Activated CD4-positive, alpha-beta T cell treated with anti-CD3 and anti-CD28 coated beads for 4 hours (primary cell): ENCODE results near the gene BAD.
"Not testable (repeated sequence)": the region's sequence is repeated elsewhere in the genome, so short reads cannot be mapped to it uniquely, and the experiment has no call there.

Experiments
- DNase-seq, 2 donors: peaks; one replicate each; pipeline ENCODE4 v3.0.0-alpha.2; 2020

The BAD gene

DNA sequence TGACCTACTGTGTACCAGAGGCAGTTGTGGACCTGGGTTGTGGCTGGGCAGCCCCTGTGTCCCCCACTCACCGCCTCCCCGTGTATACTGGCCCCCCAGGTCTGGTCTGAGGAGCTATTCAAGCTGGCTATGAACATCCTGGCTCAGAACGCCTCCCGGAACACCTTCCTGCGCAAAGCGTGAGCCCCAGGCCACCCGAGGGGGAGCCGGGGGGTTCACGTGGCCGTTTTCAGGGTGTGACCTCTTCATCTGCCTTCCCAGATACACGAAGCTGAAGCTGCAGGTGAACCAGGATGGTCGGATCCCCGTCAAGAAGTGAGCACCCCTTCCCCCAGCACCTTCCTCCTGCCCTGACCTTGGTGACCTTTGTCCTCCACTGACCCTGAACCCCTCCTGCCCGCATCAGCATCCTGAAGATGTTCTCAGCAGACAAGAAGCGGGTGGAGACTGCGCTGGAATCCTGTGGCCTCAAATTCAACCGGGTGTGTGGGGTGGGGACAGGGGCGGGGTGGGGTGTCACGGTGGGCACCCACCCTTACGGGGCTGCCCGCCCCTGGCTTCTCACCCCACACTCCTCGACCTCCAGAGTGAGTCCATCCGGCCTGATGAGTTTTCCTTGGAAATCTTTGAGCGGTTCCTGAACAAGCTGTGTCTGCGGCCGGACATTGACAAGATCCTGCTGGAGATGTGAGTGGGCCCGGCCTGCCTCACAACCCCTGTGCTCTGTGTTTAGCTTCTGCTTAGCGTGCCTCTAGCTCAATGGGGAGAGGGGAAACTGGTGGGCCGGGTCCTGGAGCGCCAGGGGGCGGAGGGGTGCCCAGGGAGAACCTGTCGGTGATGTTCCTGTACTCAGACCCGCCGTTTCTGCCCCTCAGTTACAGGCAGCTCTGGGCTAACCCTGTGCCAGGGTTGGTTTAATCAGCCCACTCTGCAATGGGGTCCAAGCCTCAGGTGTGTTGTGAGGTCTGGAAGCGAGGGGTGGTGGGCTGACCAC is 29.0 kb downstream of the BAD start:
- no peak for DNase-seq

DNA sequence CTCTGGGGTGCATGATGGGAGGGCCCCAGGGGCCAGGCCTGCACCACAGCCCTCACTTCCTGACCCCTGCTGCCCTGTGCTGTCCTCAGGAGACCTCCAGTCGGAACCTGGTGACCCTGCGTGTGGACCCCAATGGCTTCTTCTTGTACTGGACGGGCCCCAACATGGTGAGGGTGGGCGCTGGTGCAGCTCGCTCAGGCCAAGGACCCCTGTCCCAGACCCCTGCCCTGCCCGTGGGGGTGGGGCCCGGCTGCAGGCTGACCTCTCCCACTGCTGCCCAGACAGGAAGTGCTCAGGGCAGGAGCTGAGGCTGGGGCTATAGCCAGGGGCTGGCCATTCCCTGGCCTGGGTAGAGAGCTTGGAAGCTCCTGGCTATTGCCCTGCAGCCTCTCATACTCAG is 30.1 kb downstream of the BAD start:
- DNase-seq, result no peak

DNA sequence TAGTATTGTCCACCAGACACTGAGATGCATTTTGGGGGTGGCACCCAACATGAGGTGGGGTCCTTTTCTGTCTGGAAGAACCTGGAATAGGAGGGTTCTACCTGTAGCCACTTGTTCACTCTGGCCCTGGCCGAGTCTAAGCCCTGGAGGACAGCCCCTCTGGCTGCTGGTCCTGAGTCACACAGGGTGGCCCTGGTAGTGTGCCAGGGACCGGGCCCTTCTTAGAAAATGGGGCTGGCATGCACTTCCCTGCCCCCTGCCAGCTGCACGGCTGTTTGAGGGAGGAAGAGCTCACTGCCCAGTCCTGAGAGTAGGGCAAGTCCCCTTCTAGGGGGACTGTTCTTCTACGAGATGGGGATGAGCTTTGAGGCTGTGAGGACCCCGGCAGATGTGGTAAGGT is 31.0 kb downstream of the BAD start:
- DNase-seq, result no peak

DNA sequence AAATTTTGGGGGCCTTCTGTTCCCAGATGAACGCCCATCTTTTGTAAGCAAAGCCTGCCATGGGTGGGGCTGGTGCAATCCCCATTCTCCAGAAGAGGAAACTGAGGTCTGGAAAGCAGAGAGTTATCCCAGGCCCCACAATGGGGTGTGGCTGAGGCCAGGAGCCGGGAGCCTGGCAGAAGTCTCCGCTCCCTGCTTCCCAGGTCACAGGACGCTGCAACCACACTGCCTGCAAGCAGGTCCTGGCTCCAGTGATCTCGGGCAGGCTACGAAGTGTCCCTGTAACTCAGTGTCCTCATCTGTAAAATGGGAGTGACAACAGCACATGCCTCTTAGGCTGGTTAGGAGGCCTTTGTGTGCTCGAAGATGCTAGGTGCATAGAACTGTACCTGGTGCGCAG is 31.4 kb downstream of the BAD start:
- DNase-seq, result no peak

DNA sequence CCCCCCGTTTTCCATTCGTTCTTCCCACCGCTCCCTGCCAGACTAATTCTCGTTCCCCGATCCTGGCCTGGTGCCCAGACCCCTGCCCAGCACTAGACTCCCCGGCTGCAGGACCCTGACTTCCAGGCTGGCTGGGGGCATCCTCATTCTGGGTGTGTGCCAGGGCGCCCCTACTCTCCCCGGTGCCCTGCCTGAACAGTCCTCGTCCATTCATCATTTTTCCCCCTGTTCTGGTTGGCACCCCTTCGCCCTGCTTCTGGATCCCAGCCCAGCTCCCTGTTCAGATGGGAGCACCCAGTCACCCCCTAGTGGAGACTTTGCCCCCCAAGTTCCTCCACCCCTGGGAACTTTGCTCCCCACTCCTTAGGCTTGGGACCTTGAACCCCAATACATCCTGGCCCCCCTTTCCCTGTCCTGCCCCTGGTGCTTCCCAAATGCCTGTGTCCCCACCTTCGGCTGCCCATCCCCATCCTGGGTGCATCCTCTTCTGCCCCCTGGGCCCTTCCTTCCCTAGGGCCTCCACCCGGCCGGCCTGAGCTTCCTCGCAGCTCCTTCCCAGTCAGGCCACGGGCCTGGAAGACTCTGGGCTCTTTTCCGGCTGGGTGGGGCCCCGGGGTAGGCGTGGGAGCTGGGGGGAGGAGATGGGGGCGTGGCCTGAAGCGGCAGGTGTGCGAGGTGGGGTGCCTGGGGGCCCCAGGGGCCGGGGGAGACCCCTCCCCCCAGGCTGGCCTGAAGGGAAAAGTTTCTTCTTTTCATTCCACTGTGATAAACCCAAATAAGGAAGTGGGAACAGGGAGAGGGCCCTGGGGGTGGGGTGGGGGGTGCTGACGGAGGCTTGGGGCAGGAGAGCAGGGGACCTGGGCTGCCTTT is 32.2 kb downstream of the BAD start:
- no peak for DNase-seq

DNA sequence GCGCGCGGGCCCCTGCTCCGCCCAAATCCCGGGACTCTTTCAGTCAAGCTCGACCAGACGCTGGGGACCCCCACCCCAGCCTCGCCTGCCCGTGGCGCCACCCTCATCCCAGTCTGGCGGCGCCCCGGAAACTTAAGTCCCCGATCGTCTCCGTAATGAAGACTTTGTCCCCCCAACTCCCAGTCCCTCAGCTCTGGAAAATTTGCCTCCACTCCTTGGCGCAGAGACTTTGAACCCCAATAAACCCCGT is 32.8 kb downstream of the BAD start:
- no peak for DNase-seq

DNA sequence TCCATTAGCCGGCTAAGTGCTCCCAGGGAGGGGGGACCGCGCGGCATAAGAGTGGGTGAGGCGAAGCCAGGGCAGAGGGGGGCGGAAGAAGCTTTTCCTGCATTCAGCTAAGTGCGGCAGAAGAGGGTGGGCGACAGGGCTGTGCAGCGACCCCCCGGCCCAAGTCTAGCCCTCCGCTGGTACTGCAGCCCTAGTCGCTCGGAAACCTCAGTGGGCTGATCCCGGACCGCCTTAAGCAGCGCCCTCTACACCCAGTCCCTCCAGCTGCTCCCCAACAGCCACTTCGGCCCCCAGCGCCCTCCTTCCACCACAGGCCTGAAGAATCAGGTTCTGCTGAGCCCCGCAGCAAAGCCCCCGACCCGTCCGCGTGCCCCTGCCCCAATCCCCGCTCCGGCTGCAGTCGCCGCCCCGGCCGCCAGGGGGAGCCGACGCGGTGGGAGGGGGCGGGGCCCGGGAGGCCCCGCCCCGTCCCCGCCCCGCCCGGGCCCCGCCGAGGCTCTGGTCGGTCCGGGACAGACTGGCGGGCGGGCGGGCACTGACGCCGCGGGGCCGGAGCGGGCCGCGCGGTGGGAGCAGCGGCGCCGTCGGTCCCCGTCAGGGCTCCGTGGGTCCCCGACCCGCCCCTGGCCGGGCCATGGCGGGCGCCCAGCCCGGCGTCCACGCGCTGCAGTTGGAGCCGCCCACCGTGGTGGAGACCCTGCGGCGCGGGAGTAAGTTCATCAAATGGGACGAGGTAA is 33.3 kb downstream of the BAD start, which contains the start of gene PLCB3:
Gene PLCB3, plus strand, starts transcription at position 515 of the 737 bp plus-strand sequence. Its CDS starts 120 bp downstream, at position 635.
- DNase-seq, result peak; percentile 59 to 63

DNA sequence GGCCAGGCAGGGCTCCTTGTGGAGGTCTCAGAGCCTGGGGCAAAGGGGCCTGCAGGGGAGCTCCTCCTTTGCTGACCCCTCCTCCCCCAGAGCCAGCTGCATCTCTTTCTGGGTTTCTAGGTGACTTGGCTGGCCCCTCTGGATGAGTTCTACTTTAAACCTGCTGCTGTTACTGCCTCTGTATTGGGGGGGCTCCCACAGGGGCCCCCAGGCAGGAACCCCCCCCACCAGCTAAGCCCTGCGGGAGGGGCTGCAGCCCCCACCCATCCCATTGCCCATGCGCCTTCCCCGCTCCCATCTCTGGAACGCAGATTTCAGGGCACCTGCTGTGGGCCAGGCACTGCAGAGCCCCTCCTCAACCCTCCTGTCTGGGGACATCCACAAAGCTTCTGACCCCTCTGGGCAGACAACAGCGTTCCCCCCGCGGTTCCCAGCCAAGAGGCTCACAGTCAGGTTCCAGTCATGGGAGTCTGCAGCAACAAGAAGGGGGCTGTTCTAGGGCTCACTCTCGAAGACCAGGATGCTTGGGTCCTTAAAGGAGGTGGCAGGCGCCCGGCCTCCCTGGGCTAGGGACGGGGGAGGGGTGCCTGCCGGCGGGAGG is 34.0 kb downstream of the BAD start:
- no peak for DNase-seq

DNA sequence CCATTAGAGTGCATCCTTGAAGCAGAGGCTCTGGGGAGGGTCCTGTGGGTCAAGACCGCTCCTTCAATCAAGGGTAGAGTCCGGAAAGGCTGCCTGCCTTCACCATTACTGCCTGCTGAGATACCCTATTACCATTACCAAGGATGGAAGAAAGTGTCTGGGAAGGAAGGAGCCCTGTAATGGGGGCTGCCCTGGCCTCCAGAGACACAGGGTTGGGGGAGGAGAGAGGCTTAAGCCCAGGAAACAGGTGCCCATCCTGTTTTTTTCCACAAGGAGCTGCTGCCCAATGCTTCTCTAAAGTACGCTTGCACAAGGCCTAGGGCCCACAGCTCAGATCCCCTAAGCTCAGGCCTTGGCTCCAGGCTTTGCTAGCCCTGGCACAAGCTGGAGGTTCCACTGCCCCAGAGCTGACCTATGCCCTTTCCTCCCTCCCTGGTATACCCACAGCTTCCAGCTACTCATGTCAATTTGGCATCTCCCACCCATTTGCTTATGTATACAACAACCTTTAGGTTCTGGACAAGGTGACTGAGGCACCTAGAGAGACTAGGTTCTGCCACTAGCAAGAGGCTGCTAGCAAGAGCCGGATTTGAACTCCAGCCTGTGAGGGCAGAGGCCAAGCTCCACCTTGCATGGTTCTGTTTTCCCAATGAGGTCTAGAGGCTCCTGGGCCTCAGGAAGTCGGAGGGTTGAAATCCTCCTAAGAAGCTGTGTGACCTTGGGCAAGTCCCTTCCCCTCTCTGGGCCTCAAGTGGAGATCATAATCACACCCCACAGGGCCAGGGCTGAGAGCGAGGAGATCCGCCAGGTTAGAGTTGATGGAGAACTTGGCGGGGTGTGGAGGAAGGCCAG is 34.7 kb downstream of the BAD start:
- no peak for DNase-seq

DNA sequence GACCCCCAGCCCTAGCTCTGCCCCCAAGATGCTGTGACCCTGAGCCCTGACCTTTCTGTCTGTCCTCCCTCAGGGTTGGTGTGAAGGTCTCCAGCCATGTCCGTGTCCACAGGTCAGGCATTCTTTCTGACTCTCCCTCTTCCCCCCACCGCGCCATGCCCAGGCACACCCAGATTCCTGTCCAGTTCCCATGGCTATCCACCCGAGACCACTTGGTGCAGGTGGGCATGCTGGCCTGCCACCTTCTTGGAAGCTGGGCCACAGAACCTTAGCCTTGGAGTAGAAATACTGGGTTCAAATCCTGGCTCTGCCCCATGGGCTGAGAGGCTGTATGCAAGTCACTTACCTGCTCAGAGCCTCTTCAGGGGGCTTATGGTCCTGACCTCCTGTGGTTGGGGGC is 35.4 kb downstream of the BAD start:
- no peak for DNase-seq

DNA sequence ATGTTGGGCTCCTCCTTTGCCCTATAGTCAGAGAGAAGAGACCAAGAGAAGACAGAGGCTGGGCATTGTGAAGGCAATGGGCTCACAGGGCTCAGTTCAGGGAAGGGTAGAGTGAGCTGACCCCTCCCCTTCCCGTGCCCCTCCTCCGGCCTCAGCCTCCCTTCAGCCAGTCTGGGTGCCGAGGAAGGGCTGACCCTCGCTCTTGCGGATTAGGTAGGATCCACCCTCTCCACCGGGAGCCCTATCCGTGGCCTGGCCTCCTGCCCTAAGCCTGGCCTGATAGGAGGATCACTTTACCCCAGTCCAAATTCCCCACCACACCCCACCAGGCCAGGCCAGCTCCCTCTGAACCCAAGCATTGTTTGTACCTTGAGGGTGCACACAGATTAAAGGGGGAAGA is 35.9 kb downstream of the BAD start:
- DNase-seq, result no peak

DNA sequence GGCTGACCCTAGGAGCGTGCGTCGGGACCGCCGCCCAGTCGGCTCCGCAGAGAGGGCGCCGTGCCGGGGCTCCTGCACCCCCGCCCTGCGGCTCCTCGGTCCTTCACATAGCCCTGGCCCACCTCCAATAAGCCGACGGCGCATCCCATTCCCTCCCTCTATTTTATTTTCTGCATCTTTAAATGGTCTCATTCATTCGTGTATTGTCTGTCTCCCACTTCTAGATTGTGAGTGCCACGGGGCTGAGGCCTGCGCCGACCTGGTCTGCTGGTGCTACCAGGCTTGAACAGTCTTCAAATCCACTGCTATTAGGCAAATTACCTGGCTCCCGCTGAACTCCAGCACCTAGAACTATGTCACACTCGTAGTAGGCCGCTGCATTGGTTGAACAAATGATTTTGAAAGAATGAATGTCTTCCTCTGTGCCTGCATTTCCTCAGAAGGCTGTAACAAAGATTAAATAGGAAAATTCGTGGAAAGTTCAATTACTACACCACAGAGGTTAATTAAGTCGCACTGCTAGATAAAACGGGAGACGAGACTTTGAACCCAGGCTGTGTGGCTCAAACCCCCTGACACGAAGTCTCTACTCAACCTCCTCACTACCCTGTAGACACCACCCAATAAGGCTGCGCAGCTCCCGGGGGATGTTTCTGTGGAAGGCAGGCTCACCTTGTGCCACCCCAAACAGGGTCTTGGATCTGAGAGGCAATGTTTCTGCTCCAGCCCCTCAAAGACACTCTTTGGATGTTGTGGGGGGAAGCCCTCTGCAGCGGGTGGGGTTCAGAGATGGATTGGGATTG is 36.5 kb downstream of the BAD start:
- no peak for DNase-seq

DNA sequence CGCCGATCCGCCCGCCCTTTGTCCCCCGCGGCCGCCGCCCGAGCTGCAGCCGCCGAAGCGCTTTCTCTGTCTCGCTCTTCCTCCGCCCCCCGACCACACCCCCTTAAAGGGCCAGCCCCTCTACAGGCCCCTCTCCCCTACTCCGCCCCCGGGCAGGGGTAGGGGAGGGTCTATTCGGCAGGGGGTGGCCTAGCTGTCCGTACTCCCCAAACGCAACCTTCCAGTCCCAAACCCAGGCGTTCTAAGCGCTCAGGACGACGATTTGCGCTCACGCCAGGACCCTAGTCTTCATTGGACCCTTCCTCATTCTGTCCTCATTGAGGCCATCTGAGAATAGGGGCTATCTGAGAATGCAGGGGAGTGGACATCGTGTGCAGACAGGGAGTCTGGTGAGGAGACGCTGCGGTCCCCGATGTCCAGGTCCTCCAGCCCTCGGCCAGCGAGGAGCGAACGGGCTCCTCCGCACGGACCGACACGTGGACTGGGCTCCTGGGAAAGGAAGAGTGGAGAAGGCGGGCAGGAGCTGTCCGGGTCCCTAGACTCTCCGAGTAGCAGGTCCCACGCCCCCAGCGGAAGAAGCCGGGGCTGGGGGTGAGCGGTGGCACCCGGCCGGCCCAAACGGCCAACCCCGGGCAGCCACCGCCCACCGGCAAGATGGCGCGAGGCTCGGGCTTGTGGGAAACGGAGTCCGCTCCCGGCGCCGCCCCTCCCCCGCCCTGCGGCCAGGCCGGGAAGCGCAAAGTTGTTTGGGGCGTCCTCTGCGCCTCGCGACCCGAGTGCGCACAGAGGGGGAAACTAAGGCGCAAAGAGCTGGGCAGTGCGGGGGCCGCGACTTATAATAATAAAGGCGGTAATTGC is 37.4 kb downstream of the BAD start, which contains the start of gene PPP1R14B:
Gene PPP1R14B, minus strand, starts transcription at position 73 of the 858 bp plus-strand sequence. CDS start 270 bp downstream, outside the sequence.
- DNase-seq, result peak; percentile 83

DNA sequence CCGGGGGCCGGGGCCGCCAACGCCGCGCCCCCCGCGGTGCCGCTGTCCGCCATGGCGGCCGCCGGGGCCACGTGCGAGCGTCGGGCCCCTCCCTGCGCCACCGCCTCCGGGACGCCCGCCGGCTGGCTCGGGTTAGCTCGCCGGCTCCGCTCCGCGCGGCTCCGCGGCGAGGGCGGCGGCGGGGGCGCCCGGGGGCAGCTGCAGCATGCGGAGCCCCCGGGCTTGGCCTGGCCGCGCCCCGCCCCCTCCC is 37.9 kb downstream of the BAD start:
- not testable (repeated sequence) for DNase-seq

DNA sequence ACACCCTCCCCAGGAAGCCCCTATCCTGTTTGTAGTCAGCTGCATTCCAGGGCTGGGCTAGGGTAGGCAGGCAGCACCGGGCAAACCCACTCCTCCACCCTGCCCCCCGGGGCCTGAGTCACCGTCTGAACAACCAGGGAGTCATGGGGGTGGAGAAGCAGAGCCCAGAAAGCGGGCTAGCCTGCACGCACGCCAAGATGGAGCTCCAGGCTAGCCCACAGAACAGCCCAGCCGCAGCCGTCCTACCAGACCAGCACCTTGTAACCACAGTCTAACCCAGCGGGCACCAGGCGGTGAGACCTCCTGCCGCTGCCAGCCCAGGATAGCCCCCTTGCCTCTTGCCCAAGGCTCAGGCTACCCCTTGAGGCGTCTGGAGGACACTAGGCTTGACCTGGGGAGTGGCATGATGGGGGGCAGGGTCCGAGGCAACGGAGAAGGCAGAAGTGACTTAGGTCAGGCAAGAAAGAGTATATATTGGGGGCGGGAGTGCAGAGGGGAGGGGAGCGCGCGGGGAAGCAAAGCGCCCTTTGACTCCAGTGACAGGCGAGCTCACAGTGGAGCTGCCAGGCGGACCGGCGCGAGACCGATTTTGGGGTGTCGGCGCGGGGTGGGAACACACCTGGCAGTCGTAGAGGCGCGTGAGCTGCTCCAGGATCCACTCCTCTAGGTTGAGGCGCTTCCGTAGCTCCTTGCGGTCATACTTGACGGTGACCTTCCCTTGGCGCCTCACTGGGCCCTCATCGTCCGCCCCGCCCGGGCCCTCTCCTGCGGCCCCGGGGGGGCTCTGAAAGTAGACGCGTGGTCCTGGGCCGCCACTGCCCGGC is 38.5 kb downstream of the BAD start:
- peak; percentile 87 to 88 for DNase-seq

DNA sequence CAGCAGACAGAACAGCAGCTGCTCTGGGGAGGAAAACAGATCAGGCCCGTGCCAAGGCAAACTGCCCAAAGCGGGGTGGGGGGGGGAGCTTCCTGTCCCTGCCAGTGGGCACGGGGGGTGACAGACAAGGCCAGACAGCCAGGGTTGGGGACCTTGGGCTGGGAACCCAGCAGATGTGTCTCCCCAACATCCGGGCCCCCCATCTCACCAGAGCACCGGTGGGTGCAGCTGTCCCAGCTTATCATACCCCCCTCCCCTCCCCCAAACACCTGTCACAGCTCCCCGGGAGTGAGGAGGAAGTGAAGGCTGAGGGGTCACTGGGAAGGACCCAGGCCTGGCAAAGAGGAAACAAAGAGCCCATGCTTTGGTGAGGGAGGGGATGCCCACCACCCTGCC is 39.1 kb downstream of the BAD start:
- peak in 1 of 2 donors; percentile 50 for DNase-seq

DNA sequence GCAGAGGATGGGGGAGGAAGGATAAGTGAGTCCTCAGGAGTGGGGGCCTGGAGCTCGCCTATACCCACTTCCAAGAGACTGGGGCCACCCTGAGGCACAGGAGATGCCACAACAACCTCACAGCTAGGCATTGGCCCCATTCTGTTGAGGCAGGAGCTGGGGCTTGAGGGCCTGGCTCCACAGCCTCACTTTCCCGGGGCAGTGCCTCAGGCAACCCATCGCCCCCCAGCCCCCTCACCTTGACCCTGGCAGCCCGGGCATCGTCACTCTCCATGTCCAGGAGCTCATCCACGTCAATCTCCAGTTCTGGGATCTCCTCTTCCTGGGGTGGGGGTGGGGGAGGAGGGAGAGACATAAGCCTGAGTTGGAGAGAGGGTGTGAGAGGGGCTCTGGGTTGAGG is 39.5 kb downstream of the BAD start:
- no peak for DNase-seq

DNA sequence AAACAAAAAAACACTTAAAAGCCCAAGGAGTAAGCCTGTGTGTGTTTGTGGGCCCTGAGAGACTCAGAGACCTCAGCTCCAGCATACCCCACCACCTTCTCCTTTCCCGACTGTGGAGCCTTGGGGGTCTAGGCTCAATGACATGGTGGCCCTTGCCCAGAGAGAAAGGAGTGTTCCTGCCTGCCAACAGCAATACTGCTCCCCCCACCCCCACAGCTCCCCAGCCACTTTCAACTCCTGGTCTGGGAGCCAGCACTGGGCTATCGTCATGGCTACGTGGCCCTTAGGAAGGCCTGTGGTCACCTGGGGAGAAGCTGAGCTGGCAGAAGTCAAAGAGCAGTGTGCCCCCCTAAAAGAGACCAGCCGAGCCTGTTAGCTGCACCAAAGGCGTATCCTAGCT is 40.4 kb downstream of the BAD start:
- DNase-seq, result no peak

DNA sequence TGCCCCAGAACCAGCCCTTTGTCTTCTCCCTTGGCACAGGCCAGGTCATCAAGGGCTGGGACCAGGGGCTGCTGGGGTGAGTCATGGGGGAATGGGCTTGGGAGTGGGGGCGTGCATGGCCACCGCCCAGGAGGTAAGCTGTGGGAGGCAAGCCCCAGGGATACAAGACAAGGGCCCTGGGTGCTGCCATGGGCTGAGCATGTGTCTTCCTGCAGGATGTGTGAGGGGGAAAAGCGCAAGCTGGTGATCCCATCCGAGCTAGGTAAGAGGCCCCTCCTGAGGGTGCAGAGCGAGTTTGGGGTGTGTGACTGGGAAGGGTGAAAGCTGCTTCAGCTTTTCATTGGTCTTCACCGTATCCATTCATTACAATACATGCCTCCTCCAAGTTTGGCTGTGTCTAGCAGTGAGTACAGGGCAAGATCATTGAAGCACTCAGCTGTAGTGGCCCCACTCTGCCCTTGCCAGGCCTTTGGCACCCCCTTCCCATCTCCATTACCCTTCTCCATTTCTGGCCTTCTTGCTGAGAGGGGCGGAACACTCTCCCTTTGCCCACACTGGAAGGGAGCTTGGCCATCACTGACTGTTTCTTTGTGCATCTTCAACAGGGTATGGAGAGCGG is 41.1 kb downstream of the BAD start:
- DNase-seq, result no peak
